ENCODE results near the gene PANX2.

GRCh38 chr22:50198624-50199017 lies 28.1 kb downstream of the PANX2 start:
- TF ChIP-seq POLR2A (IDR thresholded peaks at IDR 0.05; ENCODE audit: low read length) (no peak), GATA1 (IDR thresholded peaks at IDR 0.05; ENCODE audit: low read depth, low read length) (no peak)

Measured in erythroblast (primary cell).